ENCODE results near the gene MYF6.

DNA sequence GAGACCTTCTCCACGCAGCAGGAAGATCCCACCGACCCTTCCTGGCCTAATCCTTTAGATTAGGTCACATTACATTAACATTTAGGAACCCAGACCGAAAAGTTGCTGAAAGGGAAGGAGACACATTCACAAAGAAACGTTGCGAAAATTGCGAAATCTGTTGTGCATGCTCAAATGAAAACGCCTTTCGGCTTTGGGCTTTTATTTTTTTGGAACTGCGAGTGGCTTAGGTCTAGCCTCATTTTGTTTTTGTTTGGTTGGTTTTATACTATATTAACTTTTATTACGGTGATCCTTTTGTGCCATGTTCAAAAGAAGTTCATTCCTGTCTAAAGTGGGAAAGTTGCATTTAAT is 1.5 kb downstream of the MYF6 start:
- TF ChIP-seq, protein P1, sequence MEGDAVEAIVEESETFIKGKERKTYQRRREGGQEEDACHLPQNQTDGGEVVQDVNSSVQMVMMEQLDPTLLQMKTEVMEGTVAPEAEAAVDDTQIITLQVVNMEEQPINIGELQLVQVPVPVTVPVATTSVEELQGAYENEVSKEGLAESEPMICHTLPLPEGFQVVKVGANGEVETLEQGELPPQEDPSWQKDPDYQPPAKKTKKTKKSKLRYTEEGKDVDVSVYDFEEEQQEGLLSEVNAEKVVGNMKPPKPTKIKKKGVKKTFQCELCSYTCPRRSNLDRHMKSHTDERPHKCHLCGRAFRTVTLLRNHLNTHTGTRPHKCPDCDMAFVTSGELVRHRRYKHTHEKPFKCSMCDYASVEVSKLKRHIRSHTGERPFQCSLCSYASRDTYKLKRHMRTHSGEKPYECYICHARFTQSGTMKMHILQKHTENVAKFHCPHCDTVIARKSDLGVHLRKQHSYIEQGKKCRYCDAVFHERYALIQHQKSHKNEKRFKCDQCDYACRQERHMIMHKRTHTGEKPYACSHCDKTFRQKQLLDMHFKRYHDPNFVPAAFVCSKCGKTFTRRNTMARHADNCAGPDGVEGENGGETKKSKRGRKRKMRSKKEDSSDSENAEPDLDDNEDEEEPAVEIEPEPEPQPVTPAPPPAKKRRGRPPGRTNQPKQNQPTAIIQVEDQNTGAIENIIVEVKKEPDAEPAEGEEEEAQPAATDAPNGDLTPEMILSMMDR (conservative IDR thresholded peaks at IDR 0.05 in 1 of 2, IDR thresholded peaks at IDR 0.05 in 1 of 2; ENCODE audit: extremely low read depth in 1 of 2, insufficient read depth in 1 of 2, low read depth in 1 of 2, low read length in 2 of 2): no peak
- no peak for TF ChIP-seq EZH2 (IDR thresholded peaks at IDR 0.05; ENCODE audit: borderline replicate concordance, low read length)
